ENCODE measurements around the gene DISC1.

GRCh38 chr1:232017759-232018158 lies 391.2 kb downstream of the DISC1 start:
- no peak for TF ChIP-seq POLR2AphosphoS5 (IDR thresholded peaks at IDR 0.05; ENCODE audit: insufficient read depth in 1 of 2, low read depth in 1 of 2)
- no peak for TF ChIP-seq CTCF (IDR thresholded peaks at IDR 0.05)

Data from vagina (tissue), 2 donors.